GM21528 (cell line): ENCODE data around the gene CSMD2.
"Not testable (repeated sequence)": the region's sequence is repeated elsewhere in the genome, so short reads cannot be mapped to it uniquely, and the experiment has no call there.

ENCODE experiments used
- ATAC-seq: cut with Tn5 transposase; IDR thresholded peaks from one replicate; pipeline ENCODE4 v1.9.1; 2021; ENCODE audit warnings: mild to moderate bottlenecking, moderate library complexity; ENCODE audit not compliant: unreplicated experiment, low FRiP score

CSMD2 gene

DNA sequence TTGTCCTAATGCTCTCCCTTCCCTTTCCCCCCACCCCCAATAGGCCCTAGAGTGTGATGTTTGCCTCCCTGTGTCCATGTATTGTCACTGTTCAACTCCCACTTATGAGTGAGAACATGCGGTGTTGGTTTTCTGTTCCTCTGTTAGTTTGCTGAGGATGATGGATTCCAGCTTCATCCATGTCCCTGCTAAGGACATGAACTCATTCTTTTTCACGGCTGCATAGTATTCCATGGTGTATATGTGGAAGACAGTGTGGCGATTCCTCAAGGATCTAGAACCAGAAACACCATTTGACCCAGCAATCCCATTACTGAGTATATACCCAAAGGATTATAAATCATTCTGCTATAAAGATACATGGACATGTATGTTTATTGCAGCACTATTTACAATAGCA lies 148.7 kb downstream of the CSMD2 start:
- ATAC-seq: not testable (repeated sequence)

DNA sequence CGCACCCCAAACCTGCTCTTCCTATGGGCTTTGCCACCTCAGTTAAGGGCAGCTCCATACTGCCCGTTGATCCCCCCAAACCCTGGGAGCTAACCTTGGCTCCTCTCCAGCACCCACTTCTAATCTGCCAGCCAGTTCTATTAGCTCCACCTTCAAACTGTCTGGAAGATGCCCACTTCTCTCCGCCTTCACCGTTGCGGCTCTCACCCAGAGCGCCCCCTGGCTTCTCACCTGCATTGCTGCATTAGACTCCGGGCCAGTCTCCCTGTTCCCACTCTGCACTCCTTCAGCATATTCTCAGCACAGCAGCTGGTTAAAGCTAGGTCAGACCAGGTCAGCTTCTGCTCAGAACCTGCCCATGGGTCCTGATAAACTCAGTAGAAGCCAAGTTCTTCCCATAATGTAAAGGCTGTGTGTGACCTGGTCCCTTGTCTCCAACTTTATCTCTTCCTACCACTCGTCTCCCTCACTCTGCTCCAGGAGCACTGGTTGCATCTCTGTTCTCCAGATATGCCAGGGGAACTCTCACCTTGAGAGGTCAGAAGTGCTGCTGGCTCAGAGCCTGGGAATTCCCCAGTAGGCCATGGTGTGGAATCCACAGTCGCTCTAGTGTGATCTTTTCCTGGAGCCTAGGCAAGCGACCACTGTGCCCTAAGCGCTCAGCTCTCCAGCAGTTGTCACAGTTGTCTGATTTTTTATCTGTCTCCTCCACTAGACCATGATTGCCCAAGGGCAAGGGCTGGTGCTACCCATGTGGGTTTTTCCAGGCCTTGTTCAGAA lies 150.9 kb downstream of the CSMD2 start:
- ATAC-seq: no peak

GRCh38 chr1:34013136-34013535 lies 151.9 kb downstream of the CSMD2 start:
- no peak for ATAC-seq

GRCh38 chr1:34009340-34009985 lies 155.6 kb downstream of the CSMD2 start:
- ATAC-seq: no peak

DNA sequence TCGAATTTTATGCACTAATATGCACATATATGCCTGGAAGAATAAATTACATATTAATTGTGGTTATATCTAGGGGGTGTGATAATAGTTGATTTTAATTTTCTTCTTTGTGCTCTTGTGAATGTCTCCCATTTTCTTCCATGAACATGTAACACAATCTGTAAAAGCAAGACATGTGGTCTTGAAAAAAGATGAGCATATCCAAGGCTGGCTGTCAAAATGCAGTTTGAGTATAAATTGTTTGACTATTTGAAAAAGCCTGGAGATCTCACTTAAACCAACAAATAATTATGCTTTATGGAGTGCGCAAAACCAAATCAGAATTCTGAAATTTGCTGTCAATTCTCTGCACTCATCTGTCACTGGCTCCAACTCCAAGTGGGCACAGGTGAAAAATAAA lies 157.3 kb downstream of the CSMD2 start:
- ATAC-seq: no peak

DNA sequence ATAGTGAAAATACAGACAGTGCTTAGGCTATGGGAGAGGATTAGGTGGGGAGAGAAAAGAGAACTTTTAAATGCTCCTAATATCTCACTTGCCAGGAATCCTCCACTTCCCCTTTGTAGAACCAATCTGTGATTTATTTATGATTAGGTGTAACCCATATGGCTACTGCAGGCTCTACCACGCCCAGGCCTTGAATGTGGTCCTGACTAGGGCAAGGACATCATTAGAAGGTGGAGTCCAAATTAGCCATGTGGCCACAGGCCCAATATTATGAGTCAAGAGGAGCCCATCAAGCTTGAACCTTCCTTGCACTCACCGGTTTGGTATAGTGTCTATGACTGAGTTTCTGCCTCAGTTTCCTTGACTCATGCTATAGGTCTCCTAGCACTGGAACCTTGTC lies 159.7 kb downstream of the CSMD2 start:
- no peak for ATAC-seq

DNA sequence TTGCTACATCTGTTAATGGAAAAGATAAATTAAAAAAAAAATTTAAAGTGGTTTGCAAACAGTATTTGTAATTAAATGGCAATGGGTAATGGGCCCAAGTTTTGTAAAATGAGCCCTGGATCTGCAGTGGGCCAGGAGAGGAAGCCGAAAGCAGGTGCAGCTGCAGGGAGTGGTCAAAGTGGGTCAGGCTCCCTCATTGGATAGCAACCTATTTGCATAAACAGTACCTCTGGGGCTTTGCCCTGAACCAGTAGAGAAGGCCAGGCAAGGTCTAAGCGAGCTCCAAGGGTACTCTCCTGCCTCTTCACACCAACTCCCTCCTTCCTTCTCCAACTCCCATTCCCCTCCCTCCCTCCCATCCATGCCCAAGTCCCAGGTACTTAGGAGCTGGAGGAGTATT lies 162.2 kb downstream of the CSMD2 start:
- no peak for ATAC-seq

GRCh38 chr1:33997127-33998036 lies 167.6 kb downstream of the CSMD2 start:
- no peak for ATAC-seq

GRCh38 chr1:33996281-33996680 lies 168.7 kb downstream of the CSMD2 start:
- ATAC-seq: no peak

GRCh38 chr1:33993301-33993700 lies 171.7 kb downstream of the CSMD2 start:
- no peak for ATAC-seq

DNA sequence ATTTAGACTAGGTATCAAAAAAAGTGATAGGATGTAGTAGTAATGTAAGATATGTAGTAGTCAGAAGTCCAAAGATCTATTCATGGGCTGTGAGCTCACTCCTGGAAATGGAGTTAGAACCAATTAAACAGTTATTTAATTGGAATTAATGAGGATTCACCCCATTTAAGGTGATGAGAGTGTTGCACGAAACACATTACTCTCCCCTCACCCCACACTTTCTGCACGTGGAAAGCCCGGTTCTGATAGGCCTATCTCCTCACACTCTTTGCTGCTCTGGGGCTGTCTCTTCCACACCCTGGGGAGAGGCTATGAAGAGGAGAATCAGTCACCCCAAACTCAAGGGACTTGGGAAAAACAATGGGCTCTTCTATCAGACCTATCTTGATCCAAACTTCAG lies 174.7 kb downstream of the CSMD2 start:
- ATAC-seq: no peak

GRCh38 chr1:33988161-33988560 lies 176.9 kb downstream of the CSMD2 start:
- ATAC-seq: no peak

DNA sequence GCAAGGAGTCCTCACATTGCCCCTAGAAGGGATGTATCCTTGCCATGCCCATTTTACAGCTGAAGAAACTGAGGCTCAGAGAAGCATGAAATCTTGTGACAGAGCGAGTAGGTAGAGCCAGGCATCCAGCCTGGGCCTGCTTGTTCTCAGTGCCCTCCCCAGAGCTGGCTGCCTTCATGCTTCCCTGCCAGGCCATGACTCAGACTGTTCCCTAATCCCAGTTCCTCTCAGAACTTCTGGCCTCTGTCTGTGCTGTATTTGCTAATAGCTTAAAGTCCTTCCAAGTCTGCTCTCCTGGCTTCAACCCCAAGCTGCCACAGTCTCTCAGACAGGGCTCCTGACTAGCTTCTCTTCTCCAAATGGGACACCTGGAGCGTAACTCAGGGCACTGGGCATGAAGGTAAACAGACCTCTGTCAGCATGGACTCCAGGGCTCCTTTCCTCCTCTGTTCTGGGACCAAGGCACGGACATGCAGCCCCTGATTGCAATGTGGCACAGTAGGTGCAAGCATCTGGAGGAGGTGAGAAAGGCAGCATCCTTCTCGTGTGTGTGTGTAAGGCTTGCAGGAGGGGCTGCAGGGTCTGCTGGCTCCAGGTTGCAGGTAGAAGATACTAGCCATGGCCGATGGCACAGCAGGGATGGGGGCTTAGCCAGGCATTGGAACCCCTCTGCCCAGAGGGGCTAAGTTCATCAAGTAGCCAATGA lies 178.5 kb downstream of the CSMD2 start:
- ATAC-seq: no peak

- no peak for ATAC-seq
These were observed 179.4 kb downstream of the CSMD2 start for GRCh38 chr1:33985656-33986055.

DNA sequence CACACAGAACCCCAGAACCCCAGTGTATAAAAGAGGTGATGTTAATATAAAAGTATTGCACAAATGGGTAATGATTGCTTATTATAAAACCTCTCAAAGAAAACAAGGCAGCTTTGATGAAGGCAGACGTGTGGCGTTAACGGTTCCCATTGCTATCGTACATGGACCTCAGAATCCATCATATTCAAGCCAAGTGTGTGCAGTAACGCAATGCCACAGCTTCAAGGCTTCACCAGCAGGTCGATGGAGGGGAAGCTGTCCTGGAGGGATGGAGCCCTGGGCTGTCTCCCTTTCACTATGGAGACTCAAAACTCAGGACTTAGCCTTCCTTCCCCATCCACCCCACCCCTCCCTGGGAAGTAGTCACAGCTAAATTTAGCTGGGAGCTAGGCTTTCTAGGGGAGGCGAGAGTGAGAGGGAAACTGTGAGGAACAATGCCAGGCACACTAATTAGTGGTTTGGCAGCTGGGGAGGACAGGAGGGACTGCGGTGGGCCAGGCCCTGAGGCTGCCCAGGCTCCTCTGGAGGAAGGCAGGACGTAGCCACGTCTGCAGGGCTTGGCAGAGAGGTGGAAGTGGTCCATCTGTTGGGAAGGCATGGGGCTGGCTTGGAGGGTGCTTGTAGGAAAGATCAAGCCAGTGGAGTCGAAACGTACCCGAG lies 180.0 kb downstream of the CSMD2 start:
- no peak for ATAC-seq

DNA sequence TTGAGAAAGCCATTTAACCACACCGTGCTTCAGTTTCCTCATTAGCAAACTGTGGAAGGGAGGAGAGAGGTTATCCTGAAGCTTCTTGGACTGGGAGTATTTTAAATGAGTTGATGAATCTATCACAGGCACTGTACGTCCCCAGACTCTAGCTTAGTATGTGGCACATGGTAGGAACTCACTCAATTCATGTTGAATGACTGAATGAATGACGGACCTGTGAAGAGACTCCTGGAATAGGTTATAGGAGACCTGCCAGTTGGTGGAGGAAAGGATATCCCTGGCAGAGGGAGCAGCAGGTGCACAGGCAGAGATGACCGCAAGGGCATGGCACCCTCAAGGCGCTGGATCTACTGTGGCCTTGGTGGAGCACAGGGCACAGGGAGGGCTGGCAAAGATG lies 182.6 kb downstream of the CSMD2 start:
- ATAC-seq: no peak

- no peak for ATAC-seq
These were observed 185.7 kb downstream of the CSMD2 start for GRCh38 chr1:33979341-33979740.

DNA sequence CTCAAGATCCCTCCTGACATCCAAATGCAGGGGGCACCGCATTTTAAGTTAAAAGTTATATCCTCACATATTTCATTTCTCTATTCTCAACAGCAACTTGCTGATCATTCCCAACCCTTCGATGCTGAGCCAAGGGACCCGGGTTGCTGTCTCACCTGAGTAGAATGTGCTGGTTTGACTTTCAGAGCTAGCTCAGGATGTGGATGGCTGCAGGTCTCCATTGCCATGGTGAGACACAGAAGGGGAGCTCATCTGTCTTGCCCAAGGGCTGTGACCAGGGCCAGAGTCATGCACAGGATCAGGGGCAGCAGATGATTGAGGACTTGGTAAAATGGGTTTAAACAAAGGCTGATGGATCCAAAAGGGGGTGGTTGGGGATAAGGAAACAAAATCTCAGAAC lies 189.1 kb downstream of the CSMD2 start:
- ATAC-seq: no peak

DNA sequence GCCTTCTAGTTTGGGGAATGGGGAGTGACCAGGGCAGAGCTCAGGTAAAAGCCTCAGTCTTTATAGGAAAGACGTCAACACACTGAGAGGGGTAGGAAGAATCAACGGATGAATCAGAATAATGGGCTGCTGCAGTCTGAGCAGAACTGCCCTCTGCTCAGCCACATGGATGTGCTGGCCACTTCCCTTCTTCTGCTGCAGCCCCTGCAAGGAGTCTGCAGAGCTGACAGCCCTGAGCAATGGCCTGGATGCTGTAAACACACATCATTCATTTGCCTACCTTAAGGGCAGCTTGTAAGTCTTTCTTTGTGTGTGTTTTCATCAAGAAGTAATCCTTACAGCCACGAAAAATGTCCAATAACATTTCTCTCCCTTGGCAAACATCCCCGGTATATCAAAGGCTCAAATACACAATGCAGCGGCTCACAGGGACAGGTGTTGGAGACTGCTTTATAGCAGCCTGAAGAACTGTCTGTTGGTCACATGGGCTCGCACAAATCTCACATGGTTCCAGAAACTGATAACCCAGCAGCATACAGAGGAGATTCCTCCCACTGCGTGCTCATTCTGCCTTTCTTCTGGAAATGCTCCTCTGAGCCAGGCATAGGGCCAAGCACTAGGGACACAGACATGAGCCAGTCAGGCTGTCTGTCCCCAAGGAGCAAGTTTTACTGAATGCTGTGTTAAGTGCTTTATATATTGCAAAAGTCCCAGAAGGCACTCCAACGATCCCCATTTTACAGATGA lies 191.1 kb downstream of the CSMD2 start:
- no peak for ATAC-seq
